Gastroesophageal sphincter (tissue), 3 donors: ENCODE data around the gene TTC39C.
A peak's percentile ranks its signal among the peaks of the same experiment; 100 is the strongest.

ENCODE experiments used
- CTCF ChIP-seq, 4 experiments: fragments of 200-600 bp in 2 of 4; fragments of 450-650 bp in 2 of 4; sonication (generic) in 1 of 4; IDR thresholded peaks; one replicate each; pipeline ENCODE4 v1.5.1; 2017 to 2019; ENCODE audit warnings: antibody characterized with exemption in 4 of 4, mild to moderate bottlenecking in 2 of 4, moderate library complexity in 2 of 4
- POLR2A ChIP-seq, 2 donors: fragments of 450-650 bp; IDR thresholded peaks; one replicate each; pipeline ENCODE4 v1.6.1; 2017; ENCODE audit warnings: antibody characterized with exemption in 2 of 2, mild to moderate bottlenecking in 2 of 2, moderate library complexity in 1 of 2
- POLR2AphosphoS5 ChIP-seq: sonication (generic); formaldehyde crosslinking; IDR thresholded peaks from one replicate; pipeline ENCODE4 v1.6.1; 2017; ENCODE audit warnings: antibody characterized with exemption

GRCh38 chr18:24027156-24027827 is 12.7 kb downstream of the TTC39C start:
- TF ChIP-seq CTCF (IDR thresholded peaks at IDR 0.05) (no peak), POLR2A (IDR thresholded peaks at IDR 0.05) (no peak), POLR2AphosphoS5 (peak; percentile 74)
